Placental pericyte (primary cell): ENCODE data around the gene PCSK9. TPM values are rescaled to one million over a fixed set of nuclear protein-coding genes. Genes with fewer than 3 reads are reported as not detected.

Experiments
- total RNA-seq: library from RNA; depleted of rRNA; stranded (reverse); fragments of >200 nt; gene quantifications from 2 replicates; pipeline ENCODE4 v1.2.3, GENCODE V29; 2012

PCSK9 gene
- 0.14 and 3.1 TPM in 2 replicates for total RNA-seq

GRCh38 chr1:55039342-55040082 lies at the start of gene PCSK9:
Gene PCSK9 (plus strand): TSS chr1:55039548. CDS start chr1:55039838, 290 bp downstream.

GRCh38 chr1:54998677-54999076 lies 40.7 kb upstream of the PCSK9 start, which contains the start of gene BSND:
Gene BSND (plus strand): TSS chr1:54998933. CDS start chr1:54999187, 254 bp downstream.

Other genes with a start within 250 kb of the PCSK9 start
- not detected in 2 replicates for gene TTC22, start 238.2 kb upstream of the PCSK9 start, total RNA-seq
- 283 and 365 TPM in 2 replicates for gene DHCR24, start 152.4 kb upstream of the PCSK9 start, total RNA-seq
- gene TMEM61, start 58.9 kb upstream of the PCSK9 start, total RNA-seq: not detected in 2 replicates
- not detected in 2 replicates for gene BSND, start 40.6 kb upstream of the PCSK9 start, total RNA-seq
- gene USP24, start 175.8 kb downstream of the PCSK9 start, total RNA-seq: 36.5 and 52.3 TPM in 2 replicates